ENCODE results near the gene L1CAM.
"Not testable (repeated sequence)": the region's sequence is repeated elsewhere in the genome, so short reads cannot be mapped to it uniquely, and the experiment has no call there.

The L1CAM gene

GRCh38 chrX:153829799-153830639 lies 56.0 kb downstream of the L1CAM start, which contains the start of gene PDZD4:
TSS of gene PDZD4 (minus strand) at chrX:153830544. CDS start at chrX:153830298, 246 bp downstream.
- DNase-seq (ENCODE audit: low read depth in 2 of 2): no peak

- no peak for DNase-seq (ENCODE audit: low read depth in 2 of 2)
Observed at GRCh38 chrX:153829549-153829798, 56.5 kb downstream of the L1CAM start.

GRCh38 chrX:153828723-153829548 lies 57.0 kb downstream of the L1CAM start:
- no peak for DNase-seq (ENCODE audit: low read depth in 2 of 2)

GRCh38 chrX:153828308-153828707 lies 57.7 kb downstream of the L1CAM start:
- no peak for DNase-seq (ENCODE audit: low read depth in 2 of 2)

- no peak for DNase-seq (ENCODE audit: low read depth in 2 of 2)
Observed at GRCh38 chrX:153827903-153828302, 58.1 kb downstream of the L1CAM start.

- no peak for DNase-seq (ENCODE audit: low read depth in 2 of 2)
Observed at GRCh38 chrX:153827016-153827415, 59.0 kb downstream of the L1CAM start.

- no peak for DNase-seq (ENCODE audit: low read depth in 2 of 2)
Observed at GRCh38 chrX:153825042-153825441, 60.9 kb downstream of the L1CAM start.

- no peak for DNase-seq (ENCODE audit: low read depth in 2 of 2)
Observed at GRCh38 chrX:153824348-153824747, 61.6 kb downstream of the L1CAM start.

- no peak for DNase-seq (ENCODE audit: low read depth in 2 of 2)
Observed at GRCh38 chrX:153821066-153821465, 64.9 kb downstream of the L1CAM start.

GRCh38 chrX:153820601-153821000 lies 65.4 kb downstream of the L1CAM start:
- no peak for DNase-seq (ENCODE audit: low read depth in 2 of 2)

- DNase-seq (ENCODE audit: low read depth in 2 of 2): no peak
Observed at GRCh38 chrX:153819384-153820040, 66.5 kb downstream of the L1CAM start.

- peak; percentile 21 to 34 for DNase-seq (ENCODE audit: low read depth in 2 of 2)
Observed at GRCh38 chrX:153818571-153819383, 67.2 kb downstream of the L1CAM start.

- not testable (repeated sequence) for DNase-seq (ENCODE audit: low read depth in 2 of 2)
Observed at GRCh38 chrX:153818064-153818463, 67.9 kb downstream of the L1CAM start.

GRCh38 chrX:153816831-153817690 lies 68.9 kb downstream of the L1CAM start:
- DNase-seq (ENCODE audit: low read depth in 2 of 2): no peak

GRCh38 chrX:153814591-153815315 lies 71.2 kb downstream of the L1CAM start:
- DNase-seq (ENCODE audit: low read depth in 2 of 2): no peak

- no peak for DNase-seq (ENCODE audit: low read depth in 2 of 2)
Observed at GRCh38 chrX:153813161-153813560, 72.8 kb downstream of the L1CAM start.

- DNase-seq (ENCODE audit: low read depth in 2 of 2): no peak
Observed at GRCh38 chrX:153812220-153812619, 73.8 kb downstream of the L1CAM start.
